ENCODE data around the gene ABHD2.

Gene ABHD2

DNA sequence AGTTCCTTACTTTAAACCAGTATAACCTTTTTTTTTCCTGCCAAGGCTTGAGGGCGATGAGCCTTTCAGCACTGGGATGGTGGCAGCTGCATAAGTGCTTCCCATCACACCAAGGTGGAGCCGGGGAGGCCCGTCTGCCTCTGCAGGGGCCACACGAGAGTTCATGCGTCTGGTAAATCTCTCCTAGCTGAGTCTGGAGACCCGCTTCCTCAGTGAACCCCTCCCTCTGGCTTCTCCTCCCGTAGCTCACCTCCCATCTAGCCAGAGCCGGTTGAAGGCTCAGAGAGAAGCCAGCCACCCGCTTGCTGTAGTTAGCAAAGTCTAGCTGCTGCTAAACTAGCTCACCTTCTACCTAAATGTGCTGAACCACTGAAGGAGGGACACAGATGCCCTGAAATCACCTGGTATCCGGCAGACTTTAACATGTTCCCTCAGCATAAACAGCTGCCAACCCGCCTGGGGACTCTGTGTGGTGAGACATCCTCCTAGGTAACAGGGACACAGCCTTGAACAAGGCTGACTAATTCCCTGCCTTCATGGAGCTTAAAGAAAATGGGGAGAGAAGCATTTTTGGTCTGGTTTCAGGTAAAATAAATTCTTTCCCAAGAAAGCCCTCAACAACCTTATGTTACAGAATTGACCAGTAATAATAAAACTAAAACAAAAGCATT, 90.2 kb downstream of the ABHD2 start:
- TF ChIP-seq, protein P1, sequence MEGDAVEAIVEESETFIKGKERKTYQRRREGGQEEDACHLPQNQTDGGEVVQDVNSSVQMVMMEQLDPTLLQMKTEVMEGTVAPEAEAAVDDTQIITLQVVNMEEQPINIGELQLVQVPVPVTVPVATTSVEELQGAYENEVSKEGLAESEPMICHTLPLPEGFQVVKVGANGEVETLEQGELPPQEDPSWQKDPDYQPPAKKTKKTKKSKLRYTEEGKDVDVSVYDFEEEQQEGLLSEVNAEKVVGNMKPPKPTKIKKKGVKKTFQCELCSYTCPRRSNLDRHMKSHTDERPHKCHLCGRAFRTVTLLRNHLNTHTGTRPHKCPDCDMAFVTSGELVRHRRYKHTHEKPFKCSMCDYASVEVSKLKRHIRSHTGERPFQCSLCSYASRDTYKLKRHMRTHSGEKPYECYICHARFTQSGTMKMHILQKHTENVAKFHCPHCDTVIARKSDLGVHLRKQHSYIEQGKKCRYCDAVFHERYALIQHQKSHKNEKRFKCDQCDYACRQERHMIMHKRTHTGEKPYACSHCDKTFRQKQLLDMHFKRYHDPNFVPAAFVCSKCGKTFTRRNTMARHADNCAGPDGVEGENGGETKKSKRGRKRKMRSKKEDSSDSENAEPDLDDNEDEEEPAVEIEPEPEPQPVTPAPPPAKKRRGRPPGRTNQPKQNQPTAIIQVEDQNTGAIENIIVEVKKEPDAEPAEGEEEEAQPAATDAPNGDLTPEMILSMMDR (IDR thresholded peaks at IDR 0.05): no peak
- no peak for TF ChIP-seq ZFX (IDR thresholded peaks at IDR 0.05; ENCODE audit: borderline replicate concordance)
- no peak overlapping the region for H3K27ac ChIP-seq

DNA sequence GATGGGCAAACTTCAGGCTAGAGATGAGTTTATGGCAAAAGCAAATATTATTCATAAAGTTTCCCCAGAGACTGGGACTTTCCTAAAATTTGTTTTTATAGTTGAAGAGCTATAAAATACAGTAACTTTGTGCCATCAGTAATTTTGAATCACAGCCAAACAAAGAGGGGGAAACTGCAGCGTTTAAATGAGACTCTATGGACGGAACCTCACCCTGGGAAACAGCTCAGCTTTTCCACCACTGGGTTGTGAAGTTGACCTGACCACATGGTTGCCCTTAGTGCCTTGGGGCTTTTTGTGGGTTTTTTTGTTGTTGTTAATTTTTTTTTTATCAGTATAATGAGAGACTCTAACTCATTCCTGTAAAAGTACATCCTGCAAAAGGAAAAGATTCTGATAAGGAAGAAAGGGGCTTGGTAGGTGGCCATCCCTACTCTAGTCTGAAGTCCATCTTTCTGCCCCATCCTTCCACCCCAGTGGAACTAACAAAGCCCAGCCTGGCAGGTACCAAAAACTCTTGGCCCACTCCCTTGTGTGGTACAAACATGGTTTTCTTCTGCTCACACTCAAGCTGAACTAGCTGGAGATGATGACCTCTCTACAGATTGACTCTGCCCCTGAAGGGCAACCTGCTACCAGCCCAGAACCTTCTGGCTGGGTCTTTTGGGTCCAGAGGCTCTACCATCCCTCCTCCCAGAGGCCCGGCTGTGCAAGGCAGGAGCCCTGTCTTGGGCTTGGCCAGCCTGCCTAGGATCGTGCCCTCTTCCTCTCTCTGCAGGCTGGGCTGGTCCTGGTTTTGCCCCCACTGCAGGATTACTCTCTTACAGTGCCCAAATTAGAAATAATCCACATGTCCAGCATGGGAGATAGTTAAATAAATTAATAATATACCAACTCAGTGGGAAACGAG, 92.0 kb downstream of the ABHD2 start:
- TF ChIP-seq, protein P1 (IDR thresholded peaks at IDR 0.05): no peak
- no peak for TF ChIP-seq ZFX (IDR thresholded peaks at IDR 0.05; ENCODE audit: borderline replicate concordance)

DNA sequence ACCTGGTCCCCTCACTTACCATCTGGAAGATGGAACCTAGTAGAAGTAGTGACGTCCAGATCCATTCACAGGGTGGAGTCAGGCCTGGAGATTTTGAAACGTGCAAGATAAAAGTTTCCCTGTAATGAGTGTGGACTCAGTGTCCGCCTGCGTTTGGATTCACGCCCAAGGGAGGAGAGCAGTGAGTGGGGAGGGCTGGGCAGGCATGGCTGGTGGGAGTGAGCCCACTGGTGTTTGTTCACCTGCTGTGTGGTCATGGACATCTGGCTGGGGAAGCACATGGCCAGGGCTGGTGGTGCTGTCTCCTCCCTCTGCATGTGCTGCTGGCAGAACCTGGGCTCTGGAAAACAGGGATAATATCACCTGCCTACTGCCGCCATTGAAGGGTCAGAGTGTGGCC, 96.1 kb downstream of the ABHD2 start:
- H3K27ac ChIP-seq: no peak overlapping the region
- TF ChIP-seq ZFX (IDR thresholded peaks at IDR 0.05; ENCODE audit: borderline replicate concordance): no peak
- TF ChIP-seq, protein P1 (IDR thresholded peaks at IDR 0.05): no peak

More for the DNA sequence above, 92.0 kb downstream of the ABHD2 start:
- H3K27ac ChIP-seq: no peak overlapping the region

DNA sequence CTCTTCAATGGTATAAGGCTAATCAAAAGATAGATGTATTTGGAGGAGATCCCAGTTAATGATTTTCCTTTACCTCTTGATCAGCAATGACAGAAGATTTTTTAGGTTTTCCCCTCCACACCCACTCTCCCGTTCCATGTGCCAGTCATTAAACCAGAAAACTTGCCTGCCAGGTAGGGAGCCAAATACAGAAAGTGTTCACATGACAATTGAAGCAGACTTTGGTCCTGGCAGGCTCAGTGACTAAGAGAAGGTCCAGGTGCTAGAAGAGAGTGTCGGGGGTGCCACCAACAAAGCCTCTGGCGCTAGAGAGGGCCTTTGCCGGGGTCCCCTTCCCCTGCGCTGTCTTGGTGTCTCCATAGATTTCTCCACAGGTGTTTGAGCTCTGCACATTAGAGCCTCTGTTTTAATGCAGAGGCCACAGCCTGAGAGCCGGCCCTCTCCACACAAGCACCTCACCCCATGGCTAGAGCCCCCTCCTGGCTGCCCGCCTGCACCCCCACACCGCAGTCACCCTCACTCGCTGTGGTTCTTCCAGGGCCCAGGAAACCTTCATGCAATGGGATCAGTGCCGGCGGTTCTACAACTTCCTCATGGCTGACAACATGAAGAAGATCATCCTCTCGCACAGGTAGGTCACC, 96.8 kb downstream of the ABHD2 start:
- no peak overlapping the region for H3K27ac ChIP-seq
- TF ChIP-seq, protein P1 (IDR thresholded peaks at IDR 0.05): no peak
- TF ChIP-seq ZFX (IDR thresholded peaks at IDR 0.05; ENCODE audit: borderline replicate concordance): no peak

DNA sequence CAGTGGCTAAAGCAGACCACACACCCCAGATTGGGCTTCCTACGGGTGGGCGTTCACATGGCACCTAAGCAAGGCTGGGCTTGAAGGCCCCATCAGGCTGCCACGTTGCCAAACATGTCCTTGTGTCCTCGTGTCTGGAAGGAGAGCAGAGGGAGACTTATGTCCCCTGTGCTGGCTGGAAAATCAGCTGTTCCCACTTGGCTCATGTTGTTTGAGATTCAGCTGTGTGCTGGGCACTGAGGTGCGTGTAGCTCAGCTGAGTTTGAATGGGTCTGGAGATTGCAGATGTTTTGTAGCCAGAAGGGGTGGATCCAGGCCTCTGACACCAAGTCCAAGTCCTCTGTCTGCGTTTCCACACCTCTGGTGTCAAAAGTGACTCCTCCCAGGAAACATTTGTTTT, 98.5 kb downstream of the ABHD2 start:
- TF ChIP-seq, protein P1 (IDR thresholded peaks at IDR 0.05): no peak
- no peak for TF ChIP-seq ZFX (IDR thresholded peaks at IDR 0.05; ENCODE audit: borderline replicate concordance)
- no peak overlapping the region for H3K27ac ChIP-seq

DNA sequence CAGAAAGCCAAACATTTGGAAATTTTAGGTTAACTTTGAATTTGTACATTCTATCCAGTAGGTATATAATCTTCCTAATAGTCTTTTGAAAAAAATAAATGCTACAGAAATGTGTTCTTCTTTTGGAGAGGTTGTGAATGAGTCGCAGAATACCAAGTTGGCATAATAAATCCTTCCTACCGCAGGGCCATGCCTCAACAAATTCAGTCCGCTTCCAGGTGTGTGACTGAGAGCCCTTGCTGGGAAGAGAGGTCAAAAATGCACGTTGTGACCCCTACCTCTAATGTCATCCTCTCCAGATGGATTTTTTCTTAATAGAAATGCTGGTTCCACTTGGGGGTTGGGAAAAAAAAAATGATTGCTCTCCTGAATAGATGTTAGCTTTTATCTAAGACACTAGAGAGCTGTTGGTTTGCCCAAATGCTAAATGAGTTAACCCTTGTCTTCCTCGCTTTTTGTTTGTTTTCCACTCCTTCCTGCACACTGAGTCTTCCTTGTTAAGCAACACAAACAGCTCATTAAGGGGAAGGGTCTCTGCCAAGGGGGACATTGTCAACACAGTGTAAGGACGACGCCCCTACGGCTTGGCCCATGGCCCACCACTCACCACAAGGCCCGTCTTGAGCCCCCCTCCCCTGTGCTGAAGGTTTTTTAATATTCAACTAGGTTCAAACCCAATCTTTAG, 99.2 kb downstream of the ABHD2 start:
- no peak overlapping the region for H3K27ac ChIP-seq
- TF ChIP-seq, protein P1 (IDR thresholded peaks at IDR 0.05): no peak
- TF ChIP-seq ZFX (IDR thresholded peaks at IDR 0.05; ENCODE audit: borderline replicate concordance): no peak

Measured in 22Rv1 (cell line).